GM12874 (cell line): Measurements from ENCODE around the gene TDRD12.

Experiments used
- TF ChIP-seq, protein P1 (sequence below): IDR thresholded peaks from 2 replicates; pipeline ENCODE4 v1.5.1; 2011; ENCODE audit warnings: low read depth, mild to moderate bottlenecking, control low read depth, low read length, moderate library complexity; ENCODE audit not compliant: insufficient read depth

TDRD12 gene

DNA sequence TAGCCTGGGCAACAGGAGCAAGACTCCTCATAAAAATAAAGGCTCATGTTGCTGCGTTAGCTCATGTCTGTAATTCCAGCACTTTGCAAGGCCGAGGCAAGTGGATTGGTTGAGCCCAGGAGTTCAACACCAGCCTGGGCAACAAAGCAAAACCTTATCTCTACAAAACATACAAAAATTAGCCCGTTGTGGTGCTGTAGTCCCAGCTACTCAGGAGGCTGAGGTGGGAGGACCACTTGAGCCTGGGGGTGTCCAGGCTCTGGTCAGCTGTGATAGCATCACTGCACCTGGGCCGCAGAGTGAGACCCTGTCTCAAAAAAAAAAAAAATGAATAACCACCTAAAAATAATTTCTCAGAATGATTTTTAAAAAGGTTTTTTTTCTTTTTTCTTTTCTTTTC lies 31.9 kb upstream of the TDRD12 start:
- TF ChIP-seq, protein P1, sequence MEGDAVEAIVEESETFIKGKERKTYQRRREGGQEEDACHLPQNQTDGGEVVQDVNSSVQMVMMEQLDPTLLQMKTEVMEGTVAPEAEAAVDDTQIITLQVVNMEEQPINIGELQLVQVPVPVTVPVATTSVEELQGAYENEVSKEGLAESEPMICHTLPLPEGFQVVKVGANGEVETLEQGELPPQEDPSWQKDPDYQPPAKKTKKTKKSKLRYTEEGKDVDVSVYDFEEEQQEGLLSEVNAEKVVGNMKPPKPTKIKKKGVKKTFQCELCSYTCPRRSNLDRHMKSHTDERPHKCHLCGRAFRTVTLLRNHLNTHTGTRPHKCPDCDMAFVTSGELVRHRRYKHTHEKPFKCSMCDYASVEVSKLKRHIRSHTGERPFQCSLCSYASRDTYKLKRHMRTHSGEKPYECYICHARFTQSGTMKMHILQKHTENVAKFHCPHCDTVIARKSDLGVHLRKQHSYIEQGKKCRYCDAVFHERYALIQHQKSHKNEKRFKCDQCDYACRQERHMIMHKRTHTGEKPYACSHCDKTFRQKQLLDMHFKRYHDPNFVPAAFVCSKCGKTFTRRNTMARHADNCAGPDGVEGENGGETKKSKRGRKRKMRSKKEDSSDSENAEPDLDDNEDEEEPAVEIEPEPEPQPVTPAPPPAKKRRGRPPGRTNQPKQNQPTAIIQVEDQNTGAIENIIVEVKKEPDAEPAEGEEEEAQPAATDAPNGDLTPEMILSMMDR: no peak

DNA sequence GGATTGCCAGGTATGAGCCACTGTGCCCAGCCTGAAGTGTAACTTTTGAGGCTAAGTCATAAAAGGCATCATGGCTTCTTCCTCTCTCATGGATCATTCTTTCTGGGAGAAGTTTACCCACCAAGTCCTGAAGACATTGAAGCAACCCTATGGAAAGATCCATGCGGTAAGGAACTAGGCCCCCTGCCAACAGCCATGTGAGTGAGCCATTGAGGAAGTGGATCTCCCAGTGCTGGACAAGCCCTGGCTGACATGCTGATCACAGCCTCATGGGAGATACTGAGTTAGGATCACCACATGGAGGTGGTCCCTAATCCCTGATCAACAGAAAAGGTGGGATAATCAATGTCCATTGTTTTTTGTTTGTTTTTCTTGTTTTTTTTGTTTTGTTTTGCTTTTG lies 31.3 kb upstream of the TDRD12 start:
- TF ChIP-seq, protein P1: no peak

DNA sequence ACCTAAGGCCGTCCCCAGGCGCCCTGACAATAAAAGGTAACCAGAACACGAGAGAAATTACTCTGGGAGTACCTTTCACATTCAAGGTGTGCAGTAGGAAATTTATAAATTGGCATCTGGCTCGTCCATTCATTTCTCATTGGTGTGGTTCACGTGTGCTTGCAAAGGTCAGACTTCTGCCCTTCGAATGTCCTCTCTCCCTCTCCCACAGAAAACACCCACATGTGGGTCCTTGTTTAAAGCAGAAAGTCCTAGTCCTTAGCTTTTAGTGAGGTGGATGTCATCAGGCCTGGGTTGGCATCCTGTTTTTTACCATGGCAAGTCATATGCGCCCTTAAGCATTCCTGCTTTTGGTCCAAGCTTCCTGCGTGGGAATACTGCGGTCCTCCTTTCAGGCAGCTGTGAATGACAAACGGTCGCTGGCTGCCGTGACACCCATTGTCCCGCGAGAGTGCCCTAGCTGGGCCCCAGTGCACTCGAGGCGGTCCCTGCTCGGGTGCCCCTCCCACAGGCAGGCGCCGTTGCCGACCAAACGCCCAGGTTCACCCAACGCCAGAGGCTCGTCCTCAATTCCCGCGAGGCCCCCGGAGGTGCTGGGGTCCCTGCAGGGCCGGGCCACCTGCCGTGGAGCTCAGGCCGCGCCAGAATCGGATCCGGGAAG lies 28.1 kb upstream of the TDRD12 start, which contains the start of gene NUDT19:
NUDT19 (plus strand) TSS at position 531 of the 661 bp plus-strand sequence. CDS start 140 bp downstream, outside the sequence.
- TF ChIP-seq, protein P1: no peak

DNA sequence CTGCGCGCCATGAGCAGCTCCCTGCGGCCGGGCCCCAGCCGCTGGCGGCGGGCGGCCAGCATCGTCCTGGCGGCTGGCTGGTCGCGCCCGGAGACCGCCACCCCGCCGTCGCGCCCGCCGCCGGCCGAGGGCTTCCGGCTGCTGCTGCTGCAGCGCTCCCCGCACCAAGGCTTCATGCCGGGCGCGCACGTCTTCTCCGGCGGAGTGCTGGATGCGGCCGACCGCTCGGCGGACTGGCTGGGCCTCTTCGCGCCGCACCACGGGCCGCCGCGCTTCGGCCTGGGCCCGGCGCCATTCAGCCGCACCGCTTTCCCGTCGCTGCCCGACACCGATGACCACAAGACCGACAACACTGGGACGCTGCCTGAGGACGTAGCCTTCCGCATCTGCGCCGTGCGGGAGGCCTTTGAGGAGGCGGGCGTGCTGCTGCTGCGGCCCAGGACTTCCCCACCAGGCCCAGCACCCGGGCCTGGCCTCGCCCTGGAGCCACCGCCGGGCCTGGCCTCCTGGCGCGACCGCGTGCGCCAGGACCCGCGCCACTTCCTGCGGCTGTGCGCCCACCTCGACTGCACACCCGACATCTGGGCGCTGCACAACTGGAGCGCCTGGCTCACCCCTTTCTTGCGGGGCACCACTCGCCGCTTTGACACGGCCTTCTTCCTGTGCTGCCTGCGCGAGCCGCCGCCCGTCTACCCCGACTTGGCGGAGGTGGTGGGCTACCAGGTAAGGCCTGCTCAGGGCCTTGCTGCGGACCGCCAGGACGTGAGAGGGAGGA lies 27.4 kb upstream of the TDRD12 start:
- TF ChIP-seq, protein P1: no peak

DNA sequence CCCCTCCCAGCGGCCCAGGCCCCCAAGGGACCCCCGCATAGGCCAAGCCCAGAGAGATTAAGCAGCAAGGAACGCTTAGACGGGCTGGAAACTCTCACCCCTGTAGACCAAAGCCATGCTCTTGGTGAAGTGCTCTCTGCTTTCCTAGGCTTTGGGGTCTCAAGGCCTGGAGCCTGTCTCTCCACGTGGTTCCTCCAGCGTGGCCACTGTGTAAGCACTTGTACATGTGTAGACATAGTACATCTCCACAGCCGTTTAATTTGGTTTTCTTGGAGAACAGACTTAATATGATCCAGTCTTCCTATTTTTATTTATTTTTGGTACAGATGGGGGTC lies 26.9 kb upstream of the TDRD12 start:
- TF ChIP-seq, protein P1: no peak

DNA sequence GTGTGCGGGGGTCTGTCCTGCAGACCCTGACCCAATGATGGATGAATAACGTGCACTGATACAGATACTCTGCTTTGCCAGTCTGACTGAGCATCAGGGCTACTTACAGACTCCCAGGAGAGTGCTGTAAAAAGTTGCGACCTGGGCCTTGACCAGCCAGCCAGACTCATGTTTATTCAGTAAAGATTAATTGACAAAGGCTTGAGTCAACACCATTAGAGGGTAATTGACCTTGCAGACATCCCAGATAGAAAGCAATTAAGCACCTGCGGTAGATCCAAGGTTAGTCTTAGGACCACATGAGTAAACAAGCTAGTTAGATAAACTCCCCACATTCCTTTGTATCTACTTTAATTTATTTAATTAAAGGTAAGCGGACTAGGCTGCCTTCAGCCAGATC lies 17.6 kb upstream of the TDRD12 start:
- TF ChIP-seq, protein P1: no peak

DNA sequence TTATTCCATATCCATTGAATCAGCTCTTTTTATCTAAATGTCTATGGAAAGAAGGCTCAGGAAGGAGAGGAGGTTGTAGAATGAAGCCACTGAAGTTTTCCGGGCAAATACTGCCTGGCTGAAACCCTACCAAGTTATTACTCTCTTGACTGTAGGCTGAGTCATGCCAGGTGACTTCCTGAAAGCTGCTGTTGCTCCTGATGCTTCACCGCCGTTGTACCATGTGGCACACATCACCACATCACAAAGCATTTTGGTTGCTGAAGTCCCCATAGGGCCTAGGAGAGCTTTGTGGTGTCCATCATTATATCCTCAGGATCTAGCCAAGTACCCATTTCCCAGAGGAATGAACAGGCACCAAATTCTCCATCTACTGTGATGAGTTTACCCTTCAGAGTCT lies 11.1 kb upstream of the TDRD12 start:
- TF ChIP-seq, protein P1: no peak
